Cerebellar cortex (tissue), 1 donor: ENCODE results near the gene BCOR.

Experiments used
- DNase-seq: peaks from one replicate; pipeline ENCODE4 v3.0.0-alpha.2; 2015; ENCODE audit warnings: low spot score

The BCOR gene

GRCh38 chrX:40063555-40063954, 34.2 kb downstream of the BCOR start:
- no peak for DNase-seq

GRCh38 chrX:40062525-40063155, 35.1 kb downstream of the BCOR start:
- DNase-seq, result no peak

DNA sequence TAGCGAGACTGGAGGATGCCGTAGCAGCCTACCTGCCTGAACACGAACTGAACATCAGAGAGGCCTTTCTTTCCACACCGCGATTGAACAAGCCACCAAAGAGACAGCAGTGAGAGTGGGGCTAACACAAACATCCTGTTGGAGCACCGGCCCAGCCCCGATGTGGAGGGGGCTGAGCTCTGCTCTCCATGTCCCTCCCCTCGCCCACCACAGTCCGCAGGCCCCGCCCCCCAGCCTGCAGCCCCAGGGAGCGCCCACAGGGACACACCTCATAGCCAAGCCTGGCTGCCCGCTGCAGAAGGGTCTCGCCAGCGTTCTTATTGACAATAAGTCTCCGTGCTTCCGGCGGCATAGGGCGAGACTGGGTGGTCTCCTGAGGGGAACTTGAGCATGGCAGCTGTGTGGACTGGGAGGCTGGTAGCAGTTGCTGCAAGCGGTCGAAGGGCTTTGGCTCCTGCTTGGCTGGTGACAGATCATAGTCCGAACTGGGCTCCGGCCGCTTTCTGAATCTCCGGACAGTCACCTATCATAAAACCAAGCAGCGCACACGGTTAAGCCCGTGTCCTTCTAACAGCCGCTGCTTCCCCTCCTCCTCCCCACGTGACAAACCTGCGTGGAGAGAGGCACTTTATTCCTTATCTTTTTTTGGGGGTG, 35.8 kb downstream of the BCOR start:
- no peak for DNase-seq

DNA sequence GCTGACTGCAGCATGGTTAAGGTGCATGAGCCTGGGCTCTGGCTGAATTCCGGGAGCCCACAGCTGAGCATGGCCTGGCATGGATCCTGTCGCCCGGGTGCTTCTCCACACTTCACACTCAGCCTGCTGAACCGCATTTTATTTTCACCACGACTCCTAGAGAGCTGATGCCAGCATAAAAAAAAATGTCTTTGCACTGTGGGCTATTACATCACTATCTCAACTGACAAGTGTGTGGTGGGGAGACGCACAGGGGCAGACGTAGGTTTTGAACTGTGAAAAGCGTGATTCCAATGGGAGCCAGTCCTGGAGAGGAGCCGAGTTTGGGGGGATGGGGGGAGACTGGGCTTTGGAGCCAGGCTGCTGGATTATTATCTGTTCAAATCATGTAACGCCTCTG, 36.8 kb downstream of the BCOR start:
- DNase-seq, result no peak

DNA sequence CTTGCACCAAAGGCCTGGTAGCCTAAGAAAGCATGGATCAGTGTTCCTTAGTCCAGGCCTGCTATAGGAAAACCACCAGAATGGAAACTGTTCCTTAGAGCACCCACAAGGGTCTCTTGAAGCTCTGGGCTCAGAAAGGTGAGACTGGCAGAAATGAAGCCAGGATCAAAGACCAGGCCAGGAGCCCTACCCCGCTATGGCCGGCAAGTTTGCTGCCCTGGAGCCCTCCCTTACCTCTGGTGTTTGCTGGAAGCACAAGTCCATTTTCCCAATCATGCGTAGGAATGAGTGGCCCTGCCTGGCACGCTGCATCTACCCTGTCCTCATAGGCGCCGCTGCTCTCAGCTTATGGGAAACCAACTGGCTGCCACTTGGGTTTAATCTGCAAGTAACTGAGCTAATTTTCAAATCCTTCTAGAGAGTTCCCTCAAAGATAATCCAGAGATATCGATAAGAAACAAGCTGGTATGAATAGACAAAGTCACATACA, 37.4 kb downstream of the BCOR start:
- DNase-seq, result no peak

DNA sequence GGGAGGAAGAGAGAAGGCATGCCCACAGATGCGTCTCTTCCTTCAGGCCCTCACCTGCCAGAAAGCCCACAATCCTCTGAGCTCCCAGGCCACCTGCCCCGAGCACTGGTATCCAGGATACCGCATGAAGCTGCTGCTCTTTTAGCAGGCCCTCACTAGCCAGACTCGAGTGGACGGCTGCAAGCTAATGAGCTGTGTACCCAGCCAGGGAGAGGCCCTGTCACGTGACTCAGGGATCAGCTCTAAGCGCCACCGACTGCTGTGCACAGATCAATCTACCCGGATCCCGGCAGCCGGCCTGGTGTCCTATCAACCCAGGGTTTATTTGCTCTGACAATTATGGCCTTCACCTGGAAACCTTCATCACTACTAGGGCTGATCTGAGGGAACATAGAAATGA, 39.0 kb downstream of the BCOR start:
- no peak for DNase-seq

GRCh38 chrX:40057405-40057804, 40.4 kb downstream of the BCOR start:
- no peak for DNase-seq

DNA sequence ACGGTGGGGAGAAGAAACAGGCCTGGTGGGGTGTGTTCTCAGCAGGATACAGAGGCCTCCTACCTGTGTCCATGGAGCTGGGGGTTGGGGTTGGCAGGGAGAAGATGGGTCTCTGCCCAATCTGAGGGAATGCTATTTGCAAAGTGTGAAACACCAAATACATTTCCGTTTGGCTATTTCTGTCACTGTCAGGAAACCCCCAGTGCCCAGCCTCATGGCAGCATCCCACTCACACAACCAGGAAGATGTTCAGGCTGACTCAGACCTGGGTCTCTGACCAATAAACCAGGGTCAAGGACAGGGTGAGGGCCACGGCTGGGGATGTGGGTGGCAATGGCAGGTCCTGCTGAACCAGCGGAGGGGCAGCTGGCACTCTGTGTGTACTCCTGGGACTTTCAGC, 41.3 kb downstream of the BCOR start:
- DNase-seq, result no peak

- no peak for DNase-seq
Observed at GRCh38 chrX:40055495-40055894, 42.3 kb downstream of the BCOR start.

- DNase-seq, result no peak
Observed at GRCh38 chrX:40054793-40055192, 43.0 kb downstream of the BCOR start.

GRCh38 chrX:40050532-40050931, 47.2 kb downstream of the BCOR start:
- no peak for DNase-seq

- DNase-seq, result no peak
Observed at GRCh38 chrX:40049084-40049641, 48.6 kb downstream of the BCOR start.

DNA sequence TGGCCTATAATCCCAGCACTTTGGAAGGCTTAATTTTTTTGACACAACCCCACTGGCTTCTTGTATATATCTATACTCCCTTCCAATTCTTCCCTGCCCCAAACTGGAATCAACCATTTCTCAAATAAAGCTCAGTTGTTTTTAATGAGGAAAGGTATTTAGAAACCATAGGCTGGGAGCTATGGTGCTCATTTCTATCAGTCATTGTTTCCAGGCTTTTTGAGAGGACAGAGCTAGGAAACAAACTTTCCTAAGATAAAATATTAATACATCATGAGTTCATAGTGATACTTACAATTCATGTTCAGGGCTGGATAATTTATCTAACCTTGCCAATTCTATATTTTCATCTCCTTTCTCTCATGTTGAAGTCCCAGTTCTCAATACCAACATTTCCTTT, 50.3 kb downstream of the BCOR start:
- DNase-seq, result no peak

DNA sequence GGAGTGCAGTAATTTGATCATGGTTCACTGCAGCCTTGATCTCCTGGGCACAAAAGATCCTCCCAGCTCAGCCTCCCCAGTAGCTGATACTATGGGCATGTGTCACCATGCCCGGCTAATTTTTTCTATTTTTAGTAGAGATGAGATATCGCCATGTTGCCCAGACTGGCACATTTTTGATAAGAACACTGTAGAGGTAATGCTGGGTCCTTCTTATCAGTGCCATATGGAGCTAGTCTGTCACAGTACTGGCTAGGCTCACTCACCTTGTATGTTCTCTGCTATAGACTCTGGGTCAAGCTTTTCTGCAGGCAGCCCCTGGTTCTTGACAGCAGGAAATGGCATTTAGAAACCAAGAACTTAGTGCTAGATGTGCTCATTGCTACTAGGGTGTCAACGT, 53.9 kb downstream of the BCOR start:
- peak; percentile 5 for DNase-seq

- DNase-seq, result no peak
Observed at GRCh38 chrX:40041915-40042314, 55.8 kb downstream of the BCOR start.

DNA sequence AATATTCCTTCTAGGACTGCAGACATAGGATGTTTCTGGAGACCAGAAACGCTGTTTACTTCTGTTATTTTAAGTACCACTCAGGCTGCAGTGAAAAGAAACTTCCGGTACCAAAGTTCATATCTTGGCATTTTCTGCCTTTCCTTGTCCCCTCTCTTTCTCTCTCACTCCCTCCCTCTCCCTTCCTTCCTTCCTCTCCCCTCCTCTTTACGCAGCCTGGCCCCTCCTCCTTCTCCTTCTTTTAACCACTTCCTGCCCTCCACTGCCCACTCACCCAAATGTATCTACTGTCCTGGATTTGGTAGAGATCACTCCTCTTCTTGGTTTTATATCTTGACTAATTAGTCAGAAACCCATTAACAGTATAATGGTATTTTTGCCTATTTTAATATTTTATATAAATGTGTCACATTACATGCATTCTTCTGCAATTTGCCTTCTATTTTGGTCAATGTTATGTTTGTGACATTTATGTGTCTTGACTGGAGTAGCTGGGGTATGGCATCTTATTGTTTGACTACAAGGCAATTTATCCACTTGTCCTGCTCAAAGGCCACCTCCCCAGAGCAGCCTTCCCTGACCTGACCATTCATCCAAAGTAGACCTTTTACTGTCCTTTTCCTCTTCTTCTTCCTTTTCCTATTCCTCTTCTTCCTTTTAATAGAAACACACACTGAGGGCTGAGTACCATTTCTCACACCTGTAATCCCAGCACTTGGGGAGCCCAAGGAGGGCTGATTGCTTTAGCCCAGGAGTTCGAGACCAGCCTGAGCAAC, 56.9 kb downstream of the BCOR start:
- no peak for DNase-seq

GRCh38 chrX:40039887-40040286, 57.9 kb downstream of the BCOR start:
- DNase-seq, result no peak

DNA sequence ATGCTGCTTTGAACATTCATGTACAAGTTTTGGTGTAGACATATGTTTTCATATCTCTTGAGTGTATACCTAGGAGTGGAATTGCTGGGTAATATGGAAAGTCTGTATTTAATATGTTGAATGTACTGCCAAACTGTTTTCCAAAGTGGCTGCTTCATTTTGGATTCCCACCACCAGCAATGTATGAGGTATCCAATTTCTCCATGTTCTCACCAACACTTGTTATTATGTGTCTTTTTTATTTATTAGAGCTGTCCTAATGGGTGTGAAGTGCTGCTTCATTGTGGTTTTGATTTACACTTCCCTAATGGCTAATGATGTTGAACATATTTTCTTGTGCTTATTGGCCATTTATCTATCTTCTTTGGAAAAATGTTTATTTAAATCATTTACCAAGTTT, 60.4 kb downstream of the BCOR start:
- DNase-seq, result no peak

DNA sequence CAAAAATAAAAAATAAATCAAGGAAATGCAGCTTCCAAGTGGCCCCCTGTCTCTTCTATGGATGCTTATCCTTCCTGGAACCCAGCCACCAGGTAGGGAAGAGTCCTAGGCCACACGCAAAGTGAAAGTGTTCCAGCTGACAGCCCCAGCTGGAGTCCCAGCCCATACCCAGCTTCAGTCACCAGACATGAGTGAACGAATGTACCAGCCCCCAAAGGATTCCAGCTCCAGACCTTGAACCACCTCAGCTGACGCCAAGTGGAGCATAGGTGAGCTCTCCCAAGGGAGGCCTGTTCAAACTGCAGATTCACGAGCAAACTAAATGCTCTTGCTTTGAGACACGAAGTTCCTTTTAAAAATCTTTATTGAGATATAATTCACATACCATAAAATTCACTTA, 62.0 kb downstream of the BCOR start:
- DNase-seq, result no peak

DNA sequence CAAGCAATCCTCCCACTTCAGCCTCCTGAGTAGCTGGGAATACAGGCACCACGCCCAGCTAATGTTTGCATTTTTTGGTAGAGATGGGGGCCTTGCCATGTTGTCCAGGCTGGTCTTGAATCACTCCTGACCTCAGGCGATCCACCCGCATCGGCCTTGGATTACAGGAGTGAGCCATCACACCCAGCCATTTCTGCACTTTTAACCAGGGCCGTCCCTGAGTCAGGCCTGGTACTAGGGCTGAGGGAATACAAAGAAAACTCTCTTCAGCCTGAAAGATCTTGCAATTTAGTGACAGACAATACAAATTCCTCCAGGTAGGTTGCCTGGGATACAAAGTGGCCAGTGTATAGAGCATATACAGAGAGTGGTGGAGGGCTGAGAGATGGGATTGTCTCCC, 65.8 kb downstream of the BCOR start:
- no peak for DNase-seq

GRCh38 chrX:40030205-40030604, 67.6 kb downstream of the BCOR start:
- DNase-seq, result no peak

DNA sequence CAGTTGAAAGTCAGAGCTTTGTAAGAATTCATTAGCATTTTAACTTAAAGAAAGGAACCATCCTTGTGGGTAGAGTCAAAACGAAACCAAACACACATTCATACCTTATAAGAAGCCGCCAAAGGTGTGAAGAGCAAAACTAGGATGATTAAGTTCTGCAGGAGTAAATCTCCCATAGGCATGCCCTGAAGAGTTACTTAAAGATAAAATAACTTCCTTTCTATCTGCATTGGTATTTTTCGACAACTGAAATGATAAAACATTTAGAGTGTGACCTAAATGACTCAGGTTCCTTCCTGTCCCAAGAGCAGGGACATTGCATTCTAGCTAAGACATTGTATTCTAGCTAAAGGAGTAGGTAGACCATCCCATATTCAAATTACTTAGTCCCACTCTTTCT, 75.3 kb downstream of the BCOR start:
- DNase-seq, result no peak

DNA sequence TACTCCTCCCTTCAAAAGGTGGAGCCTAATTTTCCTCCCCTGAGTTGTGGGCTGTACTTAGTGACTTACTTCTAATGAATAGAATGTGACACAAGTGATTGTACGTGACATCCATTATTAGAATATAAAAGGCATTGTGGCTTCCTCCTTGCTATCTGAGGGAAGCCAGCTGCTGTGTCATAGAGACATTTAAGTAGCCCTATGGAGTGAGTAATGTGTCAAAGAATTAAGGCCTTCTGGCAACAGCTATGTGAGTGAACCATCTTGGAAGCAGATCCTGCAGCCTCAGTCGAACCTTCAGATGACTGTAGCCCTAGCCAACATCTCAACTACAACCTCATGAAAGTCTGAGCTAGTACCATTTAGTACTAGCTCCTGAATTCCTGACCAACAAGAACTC, 76.1 kb downstream of the BCOR start:
- no peak for DNase-seq
